HS-5 (cell line): ENCODE measurements around the gene CELSR1.

Experiments
- DNase-seq: peaks from one replicate; pipeline ENCODE4 v3.0.0-alpha.2; 2012; ENCODE audit warnings: low read depth

Gene CELSR1

DNA sequence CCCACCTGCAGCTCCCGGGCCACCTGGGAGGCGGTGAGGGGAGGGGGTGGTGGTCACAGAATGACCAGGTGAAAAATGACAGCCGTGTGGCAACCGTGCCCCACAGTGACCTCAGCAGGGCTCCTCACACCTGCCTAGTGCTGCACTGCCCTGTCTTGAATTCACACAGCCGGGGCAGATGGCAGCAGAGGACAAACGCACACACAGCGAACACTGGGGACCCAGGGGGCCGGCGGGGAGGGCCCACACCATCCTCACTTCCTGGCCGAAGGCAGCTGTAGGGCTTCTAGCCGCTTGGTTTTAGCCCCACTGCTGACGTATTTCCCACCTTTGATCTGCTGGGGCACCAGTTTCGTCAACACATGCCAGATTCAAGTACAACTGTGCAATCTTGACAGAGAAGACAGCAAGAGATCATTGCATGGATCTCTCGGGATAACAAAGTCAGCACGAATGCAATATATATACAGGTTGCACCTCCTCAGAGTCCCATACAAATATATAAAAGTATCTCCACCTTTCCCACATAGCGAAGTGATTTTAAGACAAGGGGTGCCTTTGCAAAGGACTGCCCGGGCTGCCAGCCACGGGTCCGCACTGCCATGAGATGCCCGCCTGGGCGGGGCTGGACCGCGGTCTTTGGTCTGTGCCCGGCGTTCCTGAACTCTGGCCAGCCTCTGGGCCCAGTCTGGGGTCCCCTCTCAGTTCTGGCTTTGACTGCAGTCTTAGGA is 175.1 kb downstream of the CELSR1 start:
- DNase-seq = no peak

DNA sequence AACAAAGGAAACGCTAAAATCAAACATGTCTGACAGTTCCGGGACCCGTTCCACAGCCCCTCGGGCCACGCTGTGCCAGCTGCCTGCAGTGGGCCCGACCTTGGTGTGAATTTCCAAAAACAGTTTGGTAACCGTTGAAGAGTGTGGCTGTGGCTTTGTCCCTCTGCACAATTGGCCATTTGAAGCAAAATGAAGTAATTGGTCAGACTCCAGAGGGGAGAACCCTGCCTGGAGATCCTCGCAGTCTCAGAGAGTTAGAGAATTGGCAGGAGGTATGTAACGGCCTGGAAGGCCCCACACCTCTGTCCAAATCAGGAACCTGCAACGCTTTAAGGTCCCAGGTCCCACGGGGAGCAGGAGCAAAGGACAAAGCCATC is 175.6 kb downstream of the CELSR1 start:
- DNase-seq = no peak

DNA sequence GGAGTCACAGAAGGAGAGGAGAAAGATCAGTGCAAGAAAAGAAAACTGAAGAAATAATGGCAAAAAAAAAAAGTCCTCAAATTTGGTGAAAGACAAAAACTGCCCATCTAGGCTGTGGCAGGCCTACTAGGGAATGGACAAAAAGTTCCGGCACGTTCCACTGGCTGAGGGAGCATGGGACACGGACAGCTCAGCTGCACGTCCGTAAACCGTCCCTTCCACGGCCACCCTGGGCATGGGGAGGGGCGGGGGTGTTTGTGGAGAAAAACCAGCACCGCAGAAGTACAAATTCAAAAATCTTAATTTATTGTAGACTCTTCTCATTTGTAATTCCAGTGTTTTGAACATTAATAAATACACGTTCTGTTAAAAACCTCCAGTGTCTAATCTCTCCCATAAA is 176.5 kb downstream of the CELSR1 start:
- no peak for DNase-seq

DNA sequence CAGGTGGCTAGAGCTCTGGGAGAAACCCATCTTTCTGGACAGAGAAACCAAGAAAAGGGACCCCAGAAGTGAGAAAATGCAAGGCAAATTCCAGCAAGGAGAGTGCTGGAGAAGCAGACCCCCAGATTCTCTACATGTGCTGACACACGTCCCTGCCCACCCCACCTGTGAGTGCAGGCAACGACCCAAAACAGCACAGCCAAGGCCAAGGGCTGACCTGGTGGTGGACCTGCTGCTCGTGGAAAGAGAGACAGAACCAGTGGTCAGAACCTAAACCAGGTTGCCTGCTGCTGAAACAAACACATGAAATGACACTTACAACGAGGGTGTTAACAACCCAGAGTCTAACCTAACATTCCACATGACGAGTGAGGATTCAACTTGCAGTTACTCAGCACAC is 177.3 kb downstream of the CELSR1 start:
- DNase-seq = no peak

DNA sequence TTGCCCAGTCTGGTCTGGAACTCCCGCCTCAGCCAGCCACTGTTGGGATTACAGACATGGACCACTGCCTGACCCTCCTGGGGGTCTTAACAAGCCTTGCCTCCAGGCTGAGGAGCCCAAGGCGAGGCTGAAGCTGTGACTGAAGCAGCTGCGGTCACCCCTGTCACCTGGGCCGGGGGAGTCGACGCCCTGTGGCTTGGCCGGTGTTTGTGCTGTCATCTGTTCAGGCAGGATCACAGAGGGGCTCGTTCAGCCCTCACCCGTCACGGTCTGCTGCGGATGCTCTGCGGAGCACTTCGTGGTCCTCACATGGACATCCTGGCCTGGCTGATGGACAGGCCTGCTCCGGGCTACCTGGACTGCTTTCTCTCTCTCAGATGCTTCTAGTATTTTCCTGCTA is 178.1 kb downstream of the CELSR1 start:
- no peak for DNase-seq

DNA sequence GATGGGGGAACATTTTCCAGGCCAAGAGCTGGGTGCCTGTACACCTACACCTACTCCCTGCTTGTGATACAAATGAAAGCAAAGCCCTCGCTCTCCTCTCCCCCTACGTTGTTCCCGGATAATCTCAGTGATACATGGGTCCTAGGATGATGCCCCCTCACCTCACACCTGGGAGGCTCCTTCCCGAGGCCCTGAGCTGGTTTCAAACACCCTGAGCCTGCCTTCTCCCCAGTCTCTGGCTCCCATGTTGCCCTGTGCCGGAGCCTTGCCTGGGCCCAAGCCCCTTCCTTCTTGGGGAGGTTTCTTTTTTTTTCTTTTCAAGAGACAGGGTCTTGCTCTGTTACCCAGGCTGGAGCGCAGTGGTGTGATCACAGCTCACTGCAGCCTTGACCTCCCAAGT is 178.7 kb downstream of the CELSR1 start:
- DNase-seq = no peak

DNA sequence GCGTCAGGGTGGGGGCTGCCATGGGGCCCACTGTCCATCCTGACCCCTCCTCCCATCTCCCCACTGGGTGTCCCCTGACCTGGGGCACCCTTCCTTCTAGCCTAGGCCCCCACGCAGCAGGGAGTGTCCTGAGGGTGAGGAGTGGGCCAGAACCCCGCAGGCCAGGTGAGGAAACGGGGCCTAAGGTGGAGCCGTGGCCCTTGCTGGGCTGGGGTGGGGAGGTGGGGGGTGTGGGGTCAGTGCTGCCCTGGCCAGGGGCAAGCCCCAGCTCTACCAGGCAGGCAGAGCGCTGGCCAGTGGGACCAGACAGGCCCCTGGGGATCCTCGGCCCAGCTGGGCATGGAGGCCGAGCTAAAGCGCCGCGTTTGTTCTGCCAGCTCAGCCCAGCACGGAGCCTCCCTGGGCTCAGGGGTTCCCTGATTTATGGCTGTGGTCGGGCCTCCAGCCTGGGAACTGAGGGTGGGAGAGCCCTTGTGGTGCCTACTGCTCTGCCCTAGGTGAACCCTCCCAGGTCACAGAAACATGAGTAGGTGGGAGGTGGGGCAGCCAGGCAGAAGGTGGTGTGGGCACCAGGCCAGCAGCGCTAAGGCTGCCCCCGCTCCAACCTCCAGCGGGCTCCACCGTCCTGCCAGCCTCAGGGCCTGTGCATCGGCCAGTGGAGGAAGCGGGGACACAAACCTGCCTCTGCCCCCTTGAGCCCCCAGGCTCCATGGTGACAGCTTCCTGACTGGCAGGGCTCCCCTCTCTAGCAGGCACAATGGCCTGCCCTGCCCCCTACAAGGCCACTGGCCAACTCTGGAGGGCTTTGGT is 179.5 kb downstream of the CELSR1 start:
- DNase-seq = no peak

DNA sequence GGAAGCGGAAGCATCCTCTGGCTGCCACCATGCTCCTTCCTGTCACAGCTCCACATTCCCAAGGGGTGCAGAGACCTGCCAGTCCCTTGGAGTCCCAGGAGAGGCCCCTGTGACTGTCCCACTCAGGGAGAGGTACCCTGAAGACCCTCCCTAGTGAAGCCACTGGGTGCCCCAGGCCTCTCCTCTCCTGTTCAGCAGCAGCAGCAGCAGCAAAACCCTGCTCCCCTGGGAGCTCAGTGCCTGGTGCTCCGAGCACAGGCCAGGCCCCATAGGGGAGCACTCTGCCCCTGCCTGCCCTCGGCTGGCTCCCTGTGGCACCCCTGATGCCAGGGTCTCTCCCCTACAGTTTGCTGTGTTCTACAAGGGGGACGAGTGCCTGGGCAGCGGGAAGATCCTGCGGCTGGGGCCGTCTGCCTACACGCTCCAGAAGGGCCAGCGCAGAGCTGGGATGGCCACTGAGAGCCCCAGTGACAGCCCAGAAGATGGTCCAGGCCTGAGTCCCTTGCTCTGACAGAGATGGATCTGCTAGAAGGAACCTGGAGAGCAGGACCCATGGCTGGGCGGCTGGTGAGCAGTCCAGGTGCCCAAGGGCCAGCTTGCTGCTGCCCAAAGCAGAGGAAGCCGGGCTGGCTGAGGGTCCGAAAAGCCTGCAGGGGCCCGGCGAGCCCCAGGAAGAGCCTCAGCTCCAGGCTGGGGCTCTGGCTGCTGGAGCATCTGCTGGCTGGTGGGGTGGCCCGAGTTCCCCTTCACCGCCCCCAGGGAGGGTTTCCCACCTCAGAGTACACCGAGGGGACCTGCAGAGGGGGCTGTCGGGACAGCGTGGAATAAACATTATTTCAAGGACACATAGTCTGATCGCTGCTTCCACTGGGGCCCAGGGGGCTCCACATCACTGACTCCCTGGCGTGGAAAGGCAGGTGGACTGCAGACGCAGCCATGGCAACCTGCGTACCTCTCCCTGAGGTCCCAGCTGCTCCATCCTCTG is 180.6 kb downstream of the CELSR1 start:
- no peak for DNase-seq

DNA sequence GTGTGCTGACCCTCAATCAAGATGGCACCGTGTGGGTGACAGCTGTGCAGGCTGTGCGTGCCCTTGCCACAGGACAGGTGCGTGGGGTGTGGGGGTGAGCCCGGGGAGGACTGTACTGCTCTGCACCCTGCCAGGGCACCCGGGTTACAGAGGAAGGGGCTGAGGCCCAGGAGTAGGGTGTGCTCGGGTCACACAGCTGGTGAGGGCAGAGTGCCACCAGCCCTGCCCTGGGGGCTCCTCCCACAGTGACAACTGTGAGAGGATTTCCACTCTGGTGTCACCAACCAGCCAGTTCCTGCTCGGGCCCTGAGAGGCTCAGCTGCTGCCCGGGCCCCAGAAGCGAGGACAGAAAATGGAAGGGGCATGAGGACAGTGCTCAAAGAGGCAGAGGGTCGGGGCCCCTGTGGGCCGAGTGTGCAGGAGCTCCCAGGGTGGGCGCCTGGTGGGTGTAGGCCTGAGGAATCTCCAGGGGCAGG is 181.4 kb downstream of the CELSR1 start:
- no peak for DNase-seq

DNA sequence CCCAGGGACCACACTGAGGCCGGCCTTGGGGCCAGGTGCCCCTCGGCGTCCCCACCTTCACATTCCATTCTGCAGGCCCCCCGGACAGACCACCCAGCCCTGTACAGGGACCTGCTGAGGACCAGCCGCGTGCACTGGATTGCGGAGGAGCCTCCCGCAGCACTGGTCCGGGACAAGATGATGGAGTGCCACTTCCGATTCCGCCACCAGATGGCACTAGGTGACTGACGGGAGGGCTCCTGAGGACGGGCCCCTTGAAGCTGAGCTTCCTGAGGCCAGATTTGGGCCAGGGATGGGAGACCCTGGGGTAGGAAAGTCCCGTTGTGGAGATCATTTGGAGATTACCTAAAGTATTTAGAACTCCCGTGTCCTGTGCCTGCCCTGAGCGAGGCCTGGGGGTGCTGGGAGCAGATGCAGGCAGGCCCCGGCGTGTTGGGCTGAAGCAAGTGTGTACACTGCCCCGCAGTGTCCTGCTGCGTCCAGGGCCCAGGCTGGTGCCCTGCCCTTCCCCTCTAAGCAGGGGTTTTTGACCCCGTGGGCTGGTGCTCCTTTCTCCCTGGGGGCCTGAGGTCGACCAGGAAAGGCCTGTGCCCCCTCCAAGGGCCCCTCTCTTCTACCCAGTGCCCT is 181.9 kb downstream of the CELSR1 start:
- no peak for DNase-seq

DNA sequence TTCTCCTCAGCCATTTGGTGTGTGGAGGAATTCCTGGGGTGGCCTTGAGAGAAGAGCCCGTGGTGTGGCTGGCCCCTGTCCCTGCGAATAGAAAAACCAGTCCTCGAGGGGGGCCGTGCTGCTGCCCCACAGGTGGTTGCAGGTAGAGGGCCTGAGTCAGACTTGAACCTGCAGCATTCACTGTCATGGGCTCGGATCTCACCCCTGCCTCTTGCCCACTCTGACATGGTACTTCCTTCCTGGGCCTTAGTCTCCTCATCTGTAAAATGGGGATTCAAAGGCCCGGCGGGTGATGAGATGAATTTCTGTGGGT is 182.5 kb downstream of the CELSR1 start:
- DNase-seq = no peak

DNA sequence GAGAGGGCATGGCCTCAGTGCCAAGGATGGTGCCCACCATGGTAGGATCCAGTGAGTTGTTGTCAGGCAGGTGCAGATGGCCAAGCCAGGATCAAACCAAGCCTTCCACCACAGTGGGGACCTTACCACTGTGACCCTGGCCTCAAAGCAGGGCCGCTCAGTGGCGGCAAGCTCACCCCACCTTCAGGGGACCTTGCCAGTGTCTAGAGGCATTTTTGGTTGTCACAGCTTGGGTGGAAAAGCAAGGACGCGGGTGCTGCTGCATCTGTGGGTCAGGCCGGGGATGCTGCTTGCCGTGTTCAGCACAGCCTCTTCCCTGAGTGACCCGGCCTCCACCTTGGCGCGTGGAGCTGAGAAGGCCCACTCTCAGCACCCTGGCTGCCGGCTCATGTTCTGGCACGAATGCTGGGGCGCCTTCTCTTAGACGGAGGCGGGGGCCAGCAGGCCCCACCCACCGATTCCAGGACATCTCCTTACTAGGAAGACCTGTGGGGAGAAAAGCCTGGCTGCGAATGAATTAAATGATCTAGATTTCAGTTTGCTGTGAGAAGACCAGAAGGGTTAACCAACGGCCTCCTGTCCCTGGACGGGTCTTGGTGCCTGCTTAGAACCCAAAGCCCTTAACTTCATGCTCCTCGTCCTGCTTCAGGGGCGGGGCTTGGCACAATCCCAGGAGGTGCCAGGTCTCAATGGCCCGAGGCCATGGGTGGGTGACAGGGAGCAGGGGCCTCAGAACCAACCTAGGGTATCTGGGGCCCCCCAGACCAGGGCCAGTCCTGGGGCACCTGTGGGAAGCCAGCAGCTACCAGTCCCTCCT is 183.0 kb downstream of the CELSR1 start:
- no peak for DNase-seq

DNA sequence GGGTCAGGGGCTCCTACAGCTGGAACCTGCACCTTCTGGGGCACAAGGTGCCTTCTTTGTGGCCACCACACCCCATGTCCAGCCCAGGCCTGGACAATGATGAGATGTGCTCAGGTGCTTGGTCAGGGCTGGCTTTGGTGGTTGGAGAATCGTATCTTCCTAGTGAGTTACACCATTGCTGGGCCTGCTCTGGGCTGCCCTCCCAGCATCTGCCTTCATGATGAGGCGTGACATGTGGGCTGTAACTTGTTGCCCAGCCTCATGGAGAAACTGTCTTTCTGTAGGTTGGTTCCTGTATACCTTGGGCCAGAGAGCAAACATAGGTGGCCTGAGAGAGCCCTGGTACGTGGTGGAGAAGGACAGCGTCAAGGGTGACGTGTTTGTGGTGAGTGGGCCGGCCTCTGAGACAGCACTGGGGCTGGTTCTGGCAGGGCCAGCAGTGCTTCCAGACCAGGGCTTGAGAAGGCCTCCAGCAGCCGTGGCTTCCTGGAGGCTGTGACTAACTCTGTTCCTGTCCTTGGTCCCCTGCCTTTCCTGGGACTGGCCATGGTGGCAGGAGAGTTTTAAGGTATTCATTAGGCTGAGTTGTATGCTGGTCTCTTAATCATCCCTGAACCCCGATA is 183.8 kb downstream of the CELSR1 start:
- DNase-seq = no peak

DNA sequence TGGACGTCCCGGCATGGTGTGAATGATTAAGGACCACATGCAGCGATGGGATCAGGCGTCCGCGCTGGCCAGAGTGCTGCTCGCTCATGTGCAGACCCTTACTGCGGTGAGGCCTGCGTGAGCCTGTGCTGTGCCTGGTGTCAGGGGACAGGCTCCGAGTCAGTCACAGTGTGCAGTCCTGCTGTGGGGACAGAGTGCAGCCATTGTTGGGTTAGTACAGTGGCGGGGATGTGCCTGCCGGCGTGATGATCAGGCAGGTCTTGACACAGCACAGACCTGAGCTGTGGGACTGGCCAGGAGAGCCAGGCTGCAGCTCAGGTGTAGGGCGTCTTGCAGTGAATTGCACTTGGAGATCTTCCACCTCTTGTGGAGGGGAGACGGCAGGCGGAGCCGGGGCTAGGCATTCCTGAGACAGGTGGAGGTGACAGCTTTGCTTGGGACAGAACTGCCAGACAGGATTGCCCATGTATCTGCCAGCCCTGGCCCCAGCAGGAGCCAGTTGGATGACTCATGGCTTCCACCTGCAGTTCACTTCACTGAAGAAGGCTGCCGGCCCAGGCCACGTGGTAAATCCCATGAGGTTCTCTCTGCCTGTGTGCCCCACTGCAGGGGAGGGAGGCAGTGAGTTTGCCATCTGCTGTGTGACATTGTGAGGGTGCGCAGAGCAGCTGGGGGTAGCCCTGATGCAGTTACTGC is 184.6 kb downstream of the CELSR1 start:
- DNase-seq = no peak

DNA sequence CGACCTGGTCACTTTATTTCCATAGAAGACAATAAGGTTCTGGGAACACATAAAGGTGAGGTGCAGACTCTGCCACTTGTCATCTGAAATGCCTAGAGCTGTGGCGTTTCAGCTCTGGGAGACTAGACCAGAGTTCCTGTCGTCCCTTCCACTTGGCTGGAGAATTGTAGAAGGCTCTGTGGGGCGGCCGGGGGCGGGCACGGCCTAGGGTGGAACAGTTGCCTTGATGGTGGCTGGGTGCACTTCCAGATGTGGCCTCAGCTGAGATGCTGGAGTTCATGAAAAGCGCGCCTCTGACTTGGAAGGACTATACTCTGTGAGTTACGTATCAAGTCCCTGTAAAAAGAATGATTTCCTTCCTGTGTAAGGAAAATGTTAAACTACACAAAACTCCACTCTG is 185.1 kb downstream of the CELSR1 start:
- no peak for DNase-seq

DNA sequence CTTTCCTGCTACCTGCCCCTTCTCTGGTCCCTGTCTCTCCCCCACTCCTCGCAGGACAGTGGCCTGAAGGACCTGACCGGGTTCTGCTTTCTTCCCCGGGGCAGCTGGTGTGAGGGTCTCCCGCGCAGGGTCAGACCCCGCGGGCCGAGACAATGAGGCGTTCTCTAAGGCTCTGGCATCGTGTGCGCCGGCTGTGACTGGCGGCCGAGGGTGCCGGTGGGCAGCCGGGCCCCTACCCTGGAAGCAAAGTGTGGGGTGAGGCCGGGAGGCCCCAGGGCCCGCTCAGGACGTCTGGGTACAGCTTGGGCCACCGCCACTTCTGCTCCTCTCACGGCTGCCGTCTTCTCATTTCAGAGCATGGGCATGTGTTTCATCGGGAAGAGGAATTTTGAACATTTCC is 185.7 kb downstream of the CELSR1 start:
- no peak for DNase-seq

DNA sequence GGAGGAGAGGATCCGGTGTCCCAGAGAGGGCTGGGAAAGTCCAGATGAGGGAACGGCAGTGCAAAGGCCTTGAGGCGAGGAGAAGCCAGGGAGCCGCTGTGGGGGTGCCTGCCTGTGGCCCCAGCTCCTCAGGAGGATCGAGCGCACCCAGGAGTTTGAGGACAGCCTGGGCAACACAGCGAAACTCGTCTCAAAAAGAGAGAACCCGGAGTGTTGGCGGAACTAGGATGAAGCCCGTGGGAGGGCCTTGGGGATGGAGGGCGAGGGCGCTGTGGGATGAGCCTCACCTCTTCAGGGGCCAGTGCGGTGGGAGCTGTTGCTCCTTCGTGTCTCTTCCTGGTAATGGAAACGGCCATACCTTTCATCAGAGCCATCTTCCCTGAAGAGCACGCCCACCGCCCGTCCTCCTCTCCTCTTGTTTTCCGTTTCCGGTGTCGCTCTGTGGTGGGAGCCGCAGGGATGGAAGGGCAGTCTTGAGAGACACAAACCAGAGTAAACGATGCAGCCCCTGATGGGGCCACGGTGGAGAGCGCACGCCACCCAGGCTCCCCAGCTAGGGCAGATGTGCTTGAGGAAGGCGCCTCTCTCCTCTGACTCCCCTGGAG is 186.2 kb downstream of the CELSR1 start:
- DNase-seq = no peak

DNA sequence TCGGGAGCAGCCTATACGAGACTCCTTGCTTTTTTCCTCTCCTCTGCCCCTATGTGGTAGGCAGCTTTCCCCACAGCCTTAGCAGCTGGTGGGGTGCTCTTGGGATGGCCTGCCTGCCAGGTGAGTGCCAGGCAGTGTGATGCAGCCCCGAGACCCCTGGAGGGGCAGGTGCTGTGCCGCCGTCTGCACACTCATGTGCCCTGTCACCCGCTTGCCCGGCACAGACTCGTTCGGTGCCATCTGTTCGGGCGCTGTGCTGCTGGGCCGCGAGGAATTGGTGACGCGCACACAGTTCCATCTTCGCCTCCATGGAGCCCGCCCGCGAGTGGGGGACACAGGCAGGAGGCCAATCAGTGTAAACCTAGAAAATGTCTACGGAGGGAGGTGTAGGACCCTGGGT is 186.8 kb downstream of the CELSR1 start:
- no peak for DNase-seq

DNA sequence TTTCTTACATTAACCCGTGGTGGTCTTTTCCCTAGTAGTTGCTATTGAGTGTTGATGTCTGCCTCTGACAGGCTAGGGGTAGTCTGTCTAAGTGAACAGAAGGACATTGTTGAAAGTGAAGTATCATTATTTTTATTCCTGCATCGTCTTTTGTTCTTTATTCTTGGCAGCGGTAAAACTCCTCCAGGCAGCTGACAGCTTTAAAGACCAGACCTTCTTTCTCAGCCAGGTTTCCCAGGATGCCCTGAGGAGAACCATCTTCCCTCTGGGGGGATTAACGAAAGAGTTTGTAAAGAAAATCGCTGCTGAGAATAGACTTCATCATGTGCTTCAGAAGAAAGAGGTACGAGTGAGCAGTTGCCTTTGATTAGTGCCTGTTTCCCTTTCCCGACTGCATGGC is 187.3 kb downstream of the CELSR1 start:
- no peak for DNase-seq

DNA sequence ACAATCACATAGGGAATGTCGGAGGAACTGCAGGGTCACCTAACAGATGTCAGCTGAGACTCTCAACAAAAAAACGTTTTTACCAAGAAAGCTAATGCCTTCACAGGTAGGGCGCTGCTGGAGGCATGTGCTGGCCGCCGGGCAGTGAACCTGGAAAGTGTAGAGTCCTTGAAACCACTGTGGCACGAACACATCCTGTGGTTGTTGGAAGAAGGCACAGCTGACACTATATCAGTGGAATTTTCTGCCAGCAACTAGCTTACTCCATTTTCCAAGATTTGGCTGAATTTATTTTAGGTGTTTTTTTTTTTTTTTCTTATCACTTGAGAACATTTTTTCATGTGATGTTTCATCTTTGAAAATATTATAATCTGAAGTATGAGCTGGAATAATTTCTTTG is 187.7 kb downstream of the CELSR1 start:
- DNase-seq = no peak
